GM12873 (cell line): ENCODE measurements around the gene UBE2D2.

Experiments used
- CTCF ChIP-seq: IDR thresholded peaks from 2 replicates; pipeline ENCODE4 v1.5.1; 2012; ENCODE audit warnings: low read depth, mild to moderate bottlenecking, moderate library complexity, low read length, control low read depth; ENCODE audit not compliant: insufficient read depth; ENCODE audit errors: missing control alignments

The UBE2D2 gene

GRCh38 chr5:139646912-139647505, 85.9 kb downstream of the UBE2D2 start:
- TF ChIP-seq CTCF, result no peak

- no peak for TF ChIP-seq CTCF
Observed at GRCh38 chr5:139647506-139648204, 86.5 kb downstream of the UBE2D2 start.

GRCh38 chr5:139648205-139649081, 87.3 kb downstream of the UBE2D2 start, which contains the start of gene CXXC5:
Gene CXXC5 (plus strand): TSS chr5:139648349. CDS start chr5:139680524, 32,175 bp downstream.
- no peak for TF ChIP-seq CTCF

- peak; percentile 29 for TF ChIP-seq CTCF
Observed at GRCh38 chr5:139649082-139649991, 88.2 kb downstream of the UBE2D2 start.

GRCh38 chr5:139650031-139650688, 89.0 kb downstream of the UBE2D2 start:
- TF ChIP-seq CTCF, result peak; percentile 41

GRCh38 chr5:139650689-139651042, 89.5 kb downstream of the UBE2D2 start:
- no peak for TF ChIP-seq CTCF
